Measurements from ENCODE around the gene SLC19A1.
A peak's percentile ranks its signal among the peaks of the same experiment; 100 is the strongest.

SLC19A1 gene

DNA sequence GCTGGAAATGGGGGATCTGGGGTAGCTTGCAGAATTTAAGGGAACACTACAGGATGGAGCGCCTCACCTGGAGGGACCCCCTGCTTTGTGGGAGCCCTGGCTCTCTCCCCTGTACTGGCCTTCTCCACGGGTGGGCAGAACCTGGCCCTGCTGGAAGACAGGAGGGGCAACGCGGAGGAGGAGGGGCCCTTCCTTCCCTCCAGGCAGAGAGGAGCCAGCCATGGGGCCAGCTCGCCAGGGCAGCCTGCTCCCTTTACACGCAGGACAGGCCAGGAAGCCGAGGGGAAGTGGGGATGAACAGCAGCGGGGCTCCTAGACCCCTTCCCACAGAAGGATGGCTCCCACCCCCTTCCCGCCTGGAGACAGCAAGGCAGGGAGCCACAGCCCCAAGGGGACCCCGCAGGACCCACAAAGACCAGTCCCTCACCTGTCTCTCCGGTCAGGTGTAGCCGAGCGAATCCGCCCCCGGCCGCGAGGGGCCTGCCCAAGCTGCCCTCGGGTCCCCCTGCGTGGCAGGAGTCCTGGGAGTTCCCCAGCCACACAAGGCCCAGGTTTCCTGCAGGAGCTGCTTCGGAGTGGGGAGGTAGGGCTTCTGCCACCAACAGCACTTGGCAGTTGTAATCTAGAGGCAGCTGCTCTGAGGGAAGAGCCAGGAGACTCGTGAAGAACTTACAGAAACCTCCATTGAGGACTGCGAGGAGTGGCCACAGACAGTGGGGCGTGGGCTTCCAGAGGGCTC, 1.6 kb upstream of the SLC19A1 start:
- H3K4me3 ChIP-seq (ENCODE audit: control insufficient read depth, low read depth, low read length): no peak overlapping the region
- TF ChIP-seq, protein P1, sequence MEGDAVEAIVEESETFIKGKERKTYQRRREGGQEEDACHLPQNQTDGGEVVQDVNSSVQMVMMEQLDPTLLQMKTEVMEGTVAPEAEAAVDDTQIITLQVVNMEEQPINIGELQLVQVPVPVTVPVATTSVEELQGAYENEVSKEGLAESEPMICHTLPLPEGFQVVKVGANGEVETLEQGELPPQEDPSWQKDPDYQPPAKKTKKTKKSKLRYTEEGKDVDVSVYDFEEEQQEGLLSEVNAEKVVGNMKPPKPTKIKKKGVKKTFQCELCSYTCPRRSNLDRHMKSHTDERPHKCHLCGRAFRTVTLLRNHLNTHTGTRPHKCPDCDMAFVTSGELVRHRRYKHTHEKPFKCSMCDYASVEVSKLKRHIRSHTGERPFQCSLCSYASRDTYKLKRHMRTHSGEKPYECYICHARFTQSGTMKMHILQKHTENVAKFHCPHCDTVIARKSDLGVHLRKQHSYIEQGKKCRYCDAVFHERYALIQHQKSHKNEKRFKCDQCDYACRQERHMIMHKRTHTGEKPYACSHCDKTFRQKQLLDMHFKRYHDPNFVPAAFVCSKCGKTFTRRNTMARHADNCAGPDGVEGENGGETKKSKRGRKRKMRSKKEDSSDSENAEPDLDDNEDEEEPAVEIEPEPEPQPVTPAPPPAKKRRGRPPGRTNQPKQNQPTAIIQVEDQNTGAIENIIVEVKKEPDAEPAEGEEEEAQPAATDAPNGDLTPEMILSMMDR (conservative IDR thresholded peaks at IDR 0.05; ENCODE audit: control insufficient read depth, insufficient read depth, low read depth, low read length): no peak
- no peak for DNase-seq (ENCODE audit: low read depth)

DNA sequence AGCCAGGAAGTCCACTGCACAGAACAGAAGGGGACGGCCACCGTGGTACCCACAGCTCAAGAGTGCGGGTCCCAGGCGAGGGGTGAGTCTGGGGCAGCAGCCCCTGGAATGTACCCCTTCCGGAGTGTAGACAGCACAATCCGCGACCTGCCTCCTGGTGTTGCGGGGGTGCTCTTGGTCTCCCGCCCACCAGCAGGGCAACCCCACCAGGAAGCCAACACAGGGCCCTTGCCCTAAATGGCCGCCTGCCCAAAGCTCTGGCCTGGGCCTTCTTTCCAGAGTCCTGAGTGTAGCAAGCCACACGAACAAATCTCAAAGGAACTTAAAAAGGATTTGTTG, 1.1 kb upstream of the SLC19A1 start:
- TF ChIP-seq, protein P1 (conservative IDR thresholded peaks at IDR 0.05; ENCODE audit: control insufficient read depth, insufficient read depth, low read depth, low read length): no peak
- no peak for DNase-seq (ENCODE audit: low read depth)
- no peak overlapping the region for H3K4me3 ChIP-seq (ENCODE audit: control insufficient read depth, low read depth, low read length)

DNA sequence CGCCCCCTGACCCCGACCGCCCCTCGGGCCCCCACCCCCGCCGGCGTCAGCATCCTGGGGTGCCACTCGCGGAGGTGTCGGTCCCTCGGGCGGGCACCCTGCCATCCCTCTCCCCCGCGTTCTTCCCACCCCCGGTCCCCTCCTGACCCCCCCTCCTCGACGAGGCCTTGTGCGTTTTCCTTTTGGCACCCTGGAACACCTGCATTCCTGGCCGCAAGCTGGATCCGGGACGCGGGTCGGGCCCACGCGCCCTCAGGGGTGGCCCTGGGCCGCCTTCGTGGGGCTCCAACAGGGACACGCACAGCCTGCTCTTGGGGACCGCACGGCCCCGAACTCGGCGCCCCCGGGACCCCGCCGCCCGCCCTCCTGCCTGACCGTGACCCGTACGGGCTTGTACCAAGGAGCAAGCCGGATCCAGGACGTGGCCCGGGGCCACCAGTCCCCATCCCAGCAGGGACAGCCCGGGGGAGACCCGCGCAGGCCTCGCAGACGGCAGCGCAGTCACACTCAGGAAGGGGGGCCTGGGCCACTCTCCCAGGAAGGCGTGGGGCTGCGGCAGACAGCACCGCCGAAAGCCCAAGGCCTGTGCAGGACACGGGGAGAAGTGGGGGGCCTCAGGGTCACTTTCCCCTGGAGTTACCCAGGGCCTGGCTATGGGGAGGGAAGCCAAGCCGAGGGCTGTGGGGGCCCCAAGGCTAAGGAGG, 579 bp upstream of the SLC19A1 start:
- TF ChIP-seq, protein P1 (conservative IDR thresholded peaks at IDR 0.05; ENCODE audit: control insufficient read depth, insufficient read depth, low read depth, low read length): no peak
- no peak for DNase-seq (ENCODE audit: low read depth)
- H3K4me3 ChIP-seq (ENCODE audit: control insufficient read depth, low read depth, low read length): peak overlapping the region; percentile 31

- TF ChIP-seq, protein P1 (conservative IDR thresholded peaks at IDR 0.05; ENCODE audit: control insufficient read depth, insufficient read depth, low read depth, low read length): no peak
- DNase-seq (ENCODE audit: low read depth): peak; percentile 58
- peak overlapping the region; percentile 38 for H3K4me3 ChIP-seq (ENCODE audit: control insufficient read depth, low read depth, low read length)
Measured at GRCh38 chr21:45541221-45542039, 810 bp downstream of the SLC19A1 start.

- H3K4me3 ChIP-seq (ENCODE audit: control insufficient read depth, low read depth, low read length): no peak overlapping the region
- TF ChIP-seq, protein P1 (conservative IDR thresholded peaks at IDR 0.05; ENCODE audit: control insufficient read depth, insufficient read depth, low read depth, low read length): no peak
- no peak for DNase-seq (ENCODE audit: low read depth)
Measured at GRCh38 chr21:45540601-45540970, 1.7 kb downstream of the SLC19A1 start.

- TF ChIP-seq, protein P1 (conservative IDR thresholded peaks at IDR 0.05; ENCODE audit: control insufficient read depth, insufficient read depth, low read depth, low read length): no peak
- no peak overlapping the region for H3K4me3 ChIP-seq (ENCODE audit: control insufficient read depth, low read depth, low read length)
- no peak for DNase-seq (ENCODE audit: low read depth)
Measured at GRCh38 chr21:45539796-45540600, 2.2 kb downstream of the SLC19A1 start.

Data from fibroblast of mammary gland (primary cell).